ENCODE data around the gene ADGRL3.

DNA sequence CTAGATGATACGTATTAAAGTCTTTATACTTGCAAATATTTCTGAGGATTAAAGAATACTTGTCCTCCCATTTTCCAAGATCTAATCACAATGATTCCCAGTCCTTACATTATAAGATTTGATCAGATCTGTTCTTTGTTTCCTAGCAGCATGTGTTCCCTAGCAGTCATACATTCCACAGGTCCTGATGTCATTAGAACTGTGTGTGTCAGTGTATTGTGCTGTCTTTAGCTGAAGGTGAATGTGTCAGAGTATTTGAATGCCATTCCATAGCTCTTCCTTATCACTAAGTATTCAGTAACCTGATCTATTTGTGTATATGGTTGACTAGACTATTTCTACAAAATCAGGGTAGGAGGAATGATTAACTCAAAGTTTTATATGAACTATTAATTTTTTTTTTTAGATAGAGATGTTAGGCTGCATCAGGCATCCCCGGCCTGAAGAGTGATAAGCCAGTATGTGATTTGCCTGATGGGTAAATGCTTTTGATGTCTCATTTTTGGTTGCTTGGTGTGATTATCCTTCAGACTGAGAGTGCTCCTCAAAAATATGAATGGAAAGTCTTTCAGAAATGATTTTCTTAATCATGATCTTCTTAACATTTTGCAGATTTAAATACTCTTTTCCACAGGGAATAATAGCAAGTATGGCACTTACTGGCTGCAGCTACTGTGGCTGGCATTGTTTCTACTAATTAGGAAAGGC is 4.4 kb downstream of the ADGRL3 start:
- TF ChIP-seq, protein P1, sequence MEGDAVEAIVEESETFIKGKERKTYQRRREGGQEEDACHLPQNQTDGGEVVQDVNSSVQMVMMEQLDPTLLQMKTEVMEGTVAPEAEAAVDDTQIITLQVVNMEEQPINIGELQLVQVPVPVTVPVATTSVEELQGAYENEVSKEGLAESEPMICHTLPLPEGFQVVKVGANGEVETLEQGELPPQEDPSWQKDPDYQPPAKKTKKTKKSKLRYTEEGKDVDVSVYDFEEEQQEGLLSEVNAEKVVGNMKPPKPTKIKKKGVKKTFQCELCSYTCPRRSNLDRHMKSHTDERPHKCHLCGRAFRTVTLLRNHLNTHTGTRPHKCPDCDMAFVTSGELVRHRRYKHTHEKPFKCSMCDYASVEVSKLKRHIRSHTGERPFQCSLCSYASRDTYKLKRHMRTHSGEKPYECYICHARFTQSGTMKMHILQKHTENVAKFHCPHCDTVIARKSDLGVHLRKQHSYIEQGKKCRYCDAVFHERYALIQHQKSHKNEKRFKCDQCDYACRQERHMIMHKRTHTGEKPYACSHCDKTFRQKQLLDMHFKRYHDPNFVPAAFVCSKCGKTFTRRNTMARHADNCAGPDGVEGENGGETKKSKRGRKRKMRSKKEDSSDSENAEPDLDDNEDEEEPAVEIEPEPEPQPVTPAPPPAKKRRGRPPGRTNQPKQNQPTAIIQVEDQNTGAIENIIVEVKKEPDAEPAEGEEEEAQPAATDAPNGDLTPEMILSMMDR (IDR thresholded peaks at IDR 0.05; ENCODE audit: low read depth, low read length): no peak
- no peak for TF ChIP-seq EZH2phosphoT487 (IDR thresholded peaks at IDR 0.05; ENCODE audit: low read depth)

Data from OCI-LY3 (cell line).